HG03378 (cell line): ENCODE data around the gene PLCXD1.
"Not testable (repeated sequence)": the region's sequence is repeated elsewhere in the genome, so short reads cannot be mapped to it uniquely, and the experiment has no call there.

Experiments
- ATAC-seq: cut with Tn5 transposase; IDR thresholded peaks from one replicate; pipeline ENCODE4 v1.9.1; 2021; ENCODE audit warnings: mild to moderate bottlenecking, moderate library complexity; ENCODE audit not compliant: unreplicated experiment

PLCXD1 gene

GRCh38 chrX:349702-350101 is 68.5 kb downstream of the PLCXD1 start:
- ATAC-seq, result no peak

- no peak for ATAC-seq
Measured at GRCh38 chrX:350148-350533, 69.0 kb downstream of the PLCXD1 start.

GRCh38 chrX:350534-351323 is 69.5 kb downstream of the PLCXD1 start:
- ATAC-seq, result no peak

- not testable (repeated sequence) for ATAC-seq
Measured at GRCh38 chrX:351324-351641, 70.1 kb downstream of the PLCXD1 start.

GRCh38 chrX:351736-352135 is 70.6 kb downstream of the PLCXD1 start:
- ATAC-seq, result no peak

- no peak for ATAC-seq
Measured at GRCh38 chrX:352181-352580, 71.0 kb downstream of the PLCXD1 start.

- ATAC-seq, result no peak
Measured at GRCh38 chrX:352582-353314, 71.6 kb downstream of the PLCXD1 start.
